ENCODE data around the gene KRTAP4-16.
"Not testable (repeated sequence)": the region's sequence is repeated elsewhere in the genome, so short reads cannot be mapped to it uniquely, and the experiment has no call there.

Gene KRTAP4-16

GRCh38 chr17:41116297-41116696, 14.3 kb upstream of the KRTAP4-16 start:
- H3K9ac ChIP-seq (ENCODE audit: low read length) = no peak overlapping the region
- H2AFZ ChIP-seq (ENCODE audit: low read depth, low read length, severe bottlenecking) = no peak overlapping the region
- no peaks in the 10 kb centered on the region for H3K9me2 ChIP-seq (replicated peaks; ENCODE audit: insufficient read depth, low read length)
- H3K9me3 ChIP-seq (ENCODE audit: insufficient read depth, low read length) = peaks cover 3% of the 10 kb centered on the region; the same call in 1 of the 2 replicates
- H4K20me1 ChIP-seq (ENCODE audit: low read depth, low read length) = no peaks in the 10 kb centered on the region
- H3K27ac ChIP-seq (ENCODE audit: low read depth, low read length) = no peak overlapping the region
- H3K36me3 ChIP-seq (ENCODE audit: low read length) = no peaks in the 10 kb centered on the region
- H3K27me3 ChIP-seq (ENCODE audit: low read length) = no peaks in the 10 kb centered on the region
- no peaks in the 10 kb centered on the region for H3K79me2 ChIP-seq (ENCODE audit: insufficient read depth, low read length)
- no peak for TF ChIP-seq CTCF (IDR thresholded peaks at IDR 0.05; ENCODE audit: insufficient read depth, low read length, poor library complexity, severe bottlenecking)
- TF ChIP-seq EZH2phosphoT487 (conservative IDR thresholded peaks at IDR 0.05; ENCODE audit: low read length) = no peak
- H3K4me2 ChIP-seq (ENCODE audit: low read depth, low read length, poor library complexity, severe bottlenecking) = no peak overlapping the region
- no peaks in the 10 kb centered on the region for H3F3A ChIP-seq (ENCODE audit: insufficient read depth)
- H3K4me3 ChIP-seq (ENCODE audit: insufficient read depth, low read length, poor library complexity, severe bottlenecking) = no peak overlapping the region

GRCh38 chr17:41111151-41111885, 9.3 kb upstream of the KRTAP4-16 start:
- Histone ChIP-seq H3K79me2 (ENCODE audit: insufficient read depth, low read length) (no peaks in the 10 kb centered on the region), H3K9ac (ENCODE audit: low read length) (no peak overlapping the region), H2AFZ (ENCODE audit: low read depth, low read length, severe bottlenecking) (no peak overlapping the region), H3K9me3 (ENCODE audit: insufficient read depth, low read length) (peaks cover 10% of the 10 kb centered on the region; the same call in 1 of the 2 replicates), H3K4me2 (ENCODE audit: low read depth, low read length, poor library complexity, severe bottlenecking) (no peak overlapping the region), H3K27ac (ENCODE audit: low read depth, low read length) (no peak overlapping the region), H3K9me2 (replicated peaks; ENCODE audit: insufficient read depth, low read length) (no peaks in the 10 kb centered on the region), H3K36me3 (ENCODE audit: low read length) (no peaks in the 10 kb centered on the region), H3K27me3 (ENCODE audit: low read length) (no peaks in the 10 kb centered on the region), H4K20me1 (ENCODE audit: low read depth, low read length) (no peaks in the 10 kb centered on the region), H3K4me3 (ENCODE audit: insufficient read depth, low read length, poor library complexity, severe bottlenecking) (no peak overlapping the region), H3F3A (ENCODE audit: insufficient read depth) (no peaks in the 10 kb centered on the region)
- TF ChIP-seq EZH2phosphoT487 (conservative IDR thresholded peaks at IDR 0.05; ENCODE audit: low read length) (no peak), CTCF (IDR thresholded peaks at IDR 0.05; ENCODE audit: insufficient read depth, low read length, poor library complexity, severe bottlenecking) (no peak)

- not testable (repeated sequence) for H3K36me3 ChIP-seq (ENCODE audit: low read length); H3K9ac ChIP-seq (ENCODE audit: low read length); H3K4me2 ChIP-seq (ENCODE audit: low read depth, low read length, poor library complexity, severe bottlenecking); H3K9me2 ChIP-seq (replicated peaks; ENCODE audit: insufficient read depth, low read length); H4K20me1 ChIP-seq (ENCODE audit: low read depth, low read length); H3K9me3 ChIP-seq (ENCODE audit: insufficient read depth, low read length); H2AFZ ChIP-seq (ENCODE audit: low read depth, low read length, severe bottlenecking); H3K27ac ChIP-seq (ENCODE audit: low read depth, low read length); H3F3A ChIP-seq (ENCODE audit: insufficient read depth); H3K79me2 ChIP-seq (ENCODE audit: insufficient read depth, low read length); H3K27me3 ChIP-seq (ENCODE audit: low read length); H3K4me3 ChIP-seq (ENCODE audit: insufficient read depth, low read length, poor library complexity, severe bottlenecking)
Observed at GRCh38 chr17:41108728-41109386, 6.8 kb upstream of the KRTAP4-16 start.

GRCh38 chr17:41107941-41108450, 6.0 kb upstream of the KRTAP4-16 start:
- Histone ChIP-seq H3K9ac (ENCODE audit: low read length) (no peak overlapping the region), H3K4me2 (ENCODE audit: low read depth, low read length, poor library complexity, severe bottlenecking) (no peak overlapping the region), H3F3A (ENCODE audit: insufficient read depth) (no peaks in the 10 kb centered on the region), H4K20me1 (ENCODE audit: low read depth, low read length) (no peaks in the 10 kb centered on the region), H3K27ac (ENCODE audit: low read depth, low read length) (no peak overlapping the region), H2AFZ (ENCODE audit: low read depth, low read length, severe bottlenecking) (no peak overlapping the region), H3K79me2 (ENCODE audit: insufficient read depth, low read length) (no peaks in the 10 kb centered on the region), H3K9me3 (ENCODE audit: insufficient read depth, low read length) (peaks cover 7% of the 10 kb centered on the region; the same call in 1 of the 2 replicates), H3K36me3 (ENCODE audit: low read length) (no peaks in the 10 kb centered on the region), H3K27me3 (ENCODE audit: low read length) (no peaks in the 10 kb centered on the region), H3K9me2 (replicated peaks; ENCODE audit: insufficient read depth, low read length) (no peaks in the 10 kb centered on the region), H3K4me3 (ENCODE audit: insufficient read depth, low read length, poor library complexity, severe bottlenecking) (no peak overlapping the region)
- no peak for TF ChIP-seq EZH2phosphoT487 (conservative IDR thresholded peaks at IDR 0.05; ENCODE audit: low read length)
- TF ChIP-seq CTCF (IDR thresholded peaks at IDR 0.05; ENCODE audit: insufficient read depth, low read length, poor library complexity, severe bottlenecking) = no peak

- not testable (repeated sequence) for H3K9me3 ChIP-seq (ENCODE audit: insufficient read depth, low read length)
Observed at GRCh38 chr17:41105347-41105746, 3.3 kb upstream of the KRTAP4-16 start, which contains the start of gene KRTAP4-9. KRTAP4-9 (plus strand) TSS chr17:41105389; CDS start chr17:41105389, 0 bp downstream.

More at GRCh38 chr17:41105347-41105746, 3.3 kb upstream of the KRTAP4-16 start, which contains the start of gene KRTAP4-9:
- not testable (repeated sequence) for H3K4me2 ChIP-seq (ENCODE audit: low read depth, low read length, poor library complexity, severe bottlenecking); H2AFZ ChIP-seq (ENCODE audit: low read depth, low read length, severe bottlenecking); H3K36me3 ChIP-seq (ENCODE audit: low read length); H3K4me3 ChIP-seq (ENCODE audit: insufficient read depth, low read length, poor library complexity, severe bottlenecking); H3K9ac ChIP-seq (ENCODE audit: low read length); H3K27ac ChIP-seq (ENCODE audit: low read depth, low read length); H3K27me3 ChIP-seq (ENCODE audit: low read length); H3K79me2 ChIP-seq (ENCODE audit: insufficient read depth, low read length); H4K20me1 ChIP-seq (ENCODE audit: low read depth, low read length); H3K9me2 ChIP-seq (replicated peaks; ENCODE audit: insufficient read depth, low read length); H3F3A ChIP-seq (ENCODE audit: insufficient read depth)
